Measurements from ENCODE around the gene TXNDC11. TPM values are rescaled to one million over a fixed set of nuclear protein-coding genes. Genes with fewer than 3 reads are reported as not detected.

The TXNDC11 gene
- total RNA-seq, 1 experiment from 2014 or later: 11.1 TPM

GRCh38 chr16:11691771-11692170, 50.9 kb downstream of the TXNDC11 start:
- H3K4me1 Mint-ChIP-seq: no peaks in the 10 kb centered on the region
- TF ChIP-seq JAZF1 (CRISPR knock-in tag; IDR thresholded peaks at IDR 0.05) (no peak), SP1 (CRISPR knock-in tag; conservative IDR thresholded peaks at IDR 0.05) (no peak), TCF7 (CRISPR knock-in tag; IDR thresholded peaks at IDR 0.05; ENCODE audit: low read depth) (no peak), ELF4 (CRISPR knock-in tag; IDR thresholded peaks at IDR 0.05; ENCODE audit: low read depth) (no peak), E2F1 (CRISPR knock-in tag; IDR thresholded peaks at IDR 0.05) (no peak), TP53 (CRISPR knock-in tag; IDR thresholded peaks at IDR 0.05) (no peak), ZNF671 (CRISPR knock-in tag; IDR thresholded peaks at IDR 0.05) (no peak), CREB1 (CRISPR knock-in tag; IDR thresholded peaks at IDR 0.05) (no peak), RELA (CRISPR knock-in tag; IDR thresholded peaks at IDR 0.05; ENCODE audit: borderline replicate concordance) (no peak)
- ATAC-seq (no peak), DNase-seq (ENCODE audit: low spot score) (no peak)
- ChIA-PET CTCF (interaction anchor here (1.0 to 2.6 kb wide), 3 partner anchors 295 to 376 kb away, joined by 3 to 14 read pairs (median 4); no protein-coding TSS in a partner anchor), POLR2A (no interaction called here)
- H3K9me3 Mint-ChIP-seq: no peaks in the 10 kb centered on the region
- no peaks in the 10 kb centered on the region for H3K27me3 Mint-ChIP-seq (ENCODE audit: low read depth)
- H3K4me3 Mint-ChIP-seq: no peak overlapping the region
- peaks cover 28% of the 10 kb centered on the region for H3K36me3 Mint-ChIP-seq
- no peak overlapping the region for H3K27ac Mint-ChIP-seq

GRCh38 chr16:11691235-11691634, 51.4 kb downstream of the TXNDC11 start:
- no peak overlapping the region for H3K27ac Mint-ChIP-seq
- ATAC-seq: no peak

GRCh38 chr16:11689031-11689840, 53.4 kb downstream of the TXNDC11 start:
- CTCF ChIA-PET: interaction anchor here (0.6 to 2.7 kb wide), 4 partner anchors 96 to 293 kb away, joined by 3 to 14 read pairs (median 8); no protein-coding TSS in a partner anchor
- no peak for TF ChIP-seq NFATC4 (CRISPR knock-in tag; IDR thresholded peaks at IDR 0.05)
- TF ChIP-seq ZNF121 (CRISPR knock-in tag; IDR thresholded peaks at IDR 0.05): 0 out of 2 replicates have a peak, but pooled peaks have one; percentile 49
- no peak for TF ChIP-seq GABPB1 (CRISPR knock-in tag; IDR thresholded peaks at IDR 0.05)
- no peak for TF ChIP-seq IRF2 (CRISPR knock-in tag; IDR thresholded peaks at IDR 0.05; ENCODE audit: borderline replicate concordance, low read depth)
- TF ChIP-seq ZMAT4 (CRISPR knock-in tag; IDR thresholded peaks at IDR 0.05): no peak
- TF ChIP-seq SP1 (CRISPR knock-in tag; conservative IDR thresholded peaks at IDR 0.05): no peak
- no peak for ATAC-seq
- H3K4me3 Mint-ChIP-seq: no peak overlapping the region
- no peak overlapping the region for H3K27ac Mint-ChIP-seq
- H3K4me1 Mint-ChIP-seq: no peaks in the 10 kb centered on the region
- H3K9me3 Mint-ChIP-seq: no peaks in the 10 kb centered on the region
- peaks cover 31% of the 10 kb centered on the region for H3K36me3 Mint-ChIP-seq
- POLR2A ChIA-PET: interaction anchor here (0.6 kb wide), 1 partner anchor 184 kb away, joined by 3 read pairs; no protein-coding TSS in a partner anchor
- no peaks in the 10 kb centered on the region for H3K27me3 Mint-ChIP-seq (ENCODE audit: low read depth)
- DNase-seq (ENCODE audit: low spot score): no peak

More at GRCh38 chr16:11691235-11691634, 51.4 kb downstream of the TXNDC11 start:
- H3K36me3 Mint-ChIP-seq: peaks cover 33% of the 10 kb centered on the region
- no peaks in the 10 kb centered on the region for H3K4me1 Mint-ChIP-seq
- TF ChIP-seq ZNF512 (CRISPR knock-in tag; IDR thresholded peaks at IDR 0.05; ENCODE audit: borderline replicate concordance): no peak
- no peak for TF ChIP-seq NR1H2 (CRISPR knock-in tag; IDR thresholded peaks at IDR 0.05)
- H3K27me3 Mint-ChIP-seq (ENCODE audit: low read depth): no peaks in the 10 kb centered on the region
- DNase-seq (ENCODE audit: low spot score): no peak
- ChIA-PET POLR2A (interaction anchor here (1.1 kb wide), 1 partner anchor 26 kb away, joined by 3 read pairs; no protein-coding TSS in a partner anchor), CTCF (interaction anchor here (1.0 to 2.6 kb wide), 4 partner anchors 23 to 377 kb away, joined by 3 to 14 read pairs (median 4); no protein-coding TSS in a partner anchor)
- H3K4me3 Mint-ChIP-seq: no peak overlapping the region
- no peaks in the 10 kb centered on the region for H3K9me3 Mint-ChIP-seq

- POLR2A ChIA-PET: no interaction called here
- no peak overlapping the region for H3K27ac Mint-ChIP-seq
- peaks cover 32% of the 10 kb centered on the region for H3K36me3 Mint-ChIP-seq
- ATAC-seq: no peak
- no peaks in the 10 kb centered on the region for H3K27me3 Mint-ChIP-seq (ENCODE audit: low read depth)
- no peaks in the 10 kb centered on the region for H3K4me1 Mint-ChIP-seq
- H3K4me3 Mint-ChIP-seq: no peak overlapping the region
- H3K9me3 Mint-ChIP-seq: no peaks in the 10 kb centered on the region
- CTCF ChIA-PET: interaction anchor here (1.3 to 2.7 kb wide), 2 partner anchors 281 to 292 kb away, joined by 7 to 10 read pairs; no protein-coding TSS in a partner anchor
- no peak for DNase-seq (ENCODE audit: low spot score)
- no peak for TF ChIP-seq FOXP4 (CRISPR knock-in tag; IDR thresholded peaks at IDR 0.05)
- no peak for TF ChIP-seq NR2C2 (CRISPR knock-in tag; IDR thresholded peaks at IDR 0.05)
- no peak for TF ChIP-seq CTCF (IDR thresholded peaks at IDR 0.05)
- TF ChIP-seq TEAD4 (CRISPR knock-in tag; IDR thresholded peaks at IDR 0.05): no peak
- TF ChIP-seq GABPB1 (CRISPR knock-in tag; IDR thresholded peaks at IDR 0.05): no peak
- no peak for TF ChIP-seq GTF2I (CRISPR knock-in tag; conservative IDR thresholded peaks at IDR 0.05)
Measured at GRCh38 chr16:11688520-11688886, 54.2 kb downstream of the TXNDC11 start.
